ENCODE data around the gene ACP1.

The ACP1 gene

GRCh38 chr2:254241-254640, 10.5 kb upstream of the ACP1 start:
- in situ Hi-C loops (cut with MboI; ENCODE audit: low sequenced_read_pairs) = no loop called here

GRCh38 chr2:255195-255594, 9.6 kb upstream of the ACP1 start:
- in situ Hi-C loops (cut with MboI; ENCODE audit: low sequenced_read_pairs) = no loop called here

GRCh38 chr2:256094-256493, 8.7 kb upstream of the ACP1 start:
- in situ Hi-C loops (cut with MboI; ENCODE audit: low sequenced_read_pairs) = no loop called here

GRCh38 chr2:257429-257828, 7.3 kb upstream of the ACP1 start:
- in situ Hi-C loops (cut with MboI; ENCODE audit: low sequenced_read_pairs) = no loop called here

GRCh38 chr2:257842-258241, 6.9 kb upstream of the ACP1 start:
- in situ Hi-C loops (cut with MboI; ENCODE audit: low sequenced_read_pairs) = no loop called here

- in situ Hi-C loops (cut with MboI; ENCODE audit: low sequenced_read_pairs) = no loop called here
Observed at GRCh38 chr2:258933-259332, 5.8 kb upstream of the ACP1 start.

GRCh38 chr2:259789-260331, 4.9 kb upstream of the ACP1 start:
- in situ Hi-C loops (cut with MboI; ENCODE audit: low sequenced_read_pairs) = no loop called here

GRCh38 chr2:260507-261161, 4.1 kb upstream of the ACP1 start:
- in situ Hi-C loops (cut with MboI; ENCODE audit: low sequenced_read_pairs) = no loop called here

GRCh38 chr2:262117-262516, 2.6 kb upstream of the ACP1 start:
- in situ Hi-C loops (cut with MboI; ENCODE audit: low sequenced_read_pairs) = no loop called here

GRCh38 chr2:263022-263738, 1.6 kb upstream of the ACP1 start:
- in situ Hi-C loops (cut with MboI; ENCODE audit: low sequenced_read_pairs) = no loop called here

GRCh38 chr2:263774-264492, 814 bp upstream of the ACP1 start, which contains the start of gene SH3YL1:
SH3YL1 (minus strand) TSS chr2:264032; CDS start chr2:263984, 48 bp downstream.
- in situ Hi-C loops (cut with MboI; ENCODE audit: low sequenced_read_pairs) = no loop called here

GRCh38 chr2:268323-268722, 3.6 kb downstream of the ACP1 start:
- in situ Hi-C loops (cut with MboI; ENCODE audit: low sequenced_read_pairs) = no loop called here

- in situ Hi-C loops (cut with MboI; ENCODE audit: low sequenced_read_pairs) = no loop called here
Observed at GRCh38 chr2:269356-270030, 4.7 kb downstream of the ACP1 start.

GRCh38 chr2:270861-271260, 6.1 kb downstream of the ACP1 start:
- in situ Hi-C loops (cut with MboI; ENCODE audit: low sequenced_read_pairs) = no loop called here

GRCh38 chr2:271917-272316, 7.2 kb downstream of the ACP1 start:
- in situ Hi-C loops (cut with MboI; ENCODE audit: low sequenced_read_pairs) = no loop called here

GRCh38 chr2:273333-273732, 8.6 kb downstream of the ACP1 start:
- in situ Hi-C loops (cut with MboI; ENCODE audit: low sequenced_read_pairs) = no loop called here

GRCh38 chr2:274503-274902, 9.8 kb downstream of the ACP1 start:
- in situ Hi-C loops (cut with MboI; ENCODE audit: low sequenced_read_pairs) = no loop called here

- in situ Hi-C loops (cut with MboI; ENCODE audit: low sequenced_read_pairs) = no loop called here
Observed at GRCh38 chr2:275466-275865, 10.7 kb downstream of the ACP1 start.

- in situ Hi-C loops (cut with MboI; ENCODE audit: low sequenced_read_pairs) = no loop called here
Observed at GRCh38 chr2:278312-278926, 13.7 kb downstream of the ACP1 start.

GRCh38 chr2:278927-279320, 14.2 kb downstream of the ACP1 start:
- in situ Hi-C loops (cut with MboI; ENCODE audit: low sequenced_read_pairs) = no loop called here

GRCh38 chr2:279366-279765, 14.6 kb downstream of the ACP1 start:
- in situ Hi-C loops (cut with MboI; ENCODE audit: low sequenced_read_pairs) = no loop called here
